SK-N-SH (cell line): Measurements from ENCODE around the gene RBM10.

ENCODE experiments used
- CTCF ChIP-seq: fragments of 200-600 bp; sonication (generic); IDR thresholded peaks from 2 replicates; pipeline ENCODE4 v1.6.1; 2017; ENCODE audit warnings: antibody characterized with exemption, mild to moderate bottlenecking, moderate library complexity
- MXI1 ChIP-seq: IDR thresholded peaks from 2 replicates; pipeline ENCODE4 v1.6.1; 2012; ENCODE audit warnings: mild to moderate bottlenecking, low read depth, low read length, improper control_type of control experiment
- SMC3 ChIP-seq: IDR thresholded peaks from 2 replicates; pipeline ENCODE4 v1.6.1; 2012; ENCODE audit warnings: low read depth, low read length, improper control_type of control experiment
- TCF12 ChIP-seq: IDR thresholded peaks from 2 replicates; pipeline ENCODE4 v1.4.0; 2012
- ZBTB33 ChIP-seq: IDR thresholded peaks from 2 replicates; pipeline ENCODE4 v1.4.0; 2012; ENCODE audit warnings: low read depth, borderline replicate concordance
- TF ChIP-seq, protein P1 (sequence below): IDR thresholded peaks from 2 replicates; pipeline ENCODE4 v1.4.0; 2012; ENCODE audit warnings: low read depth

DNA sequence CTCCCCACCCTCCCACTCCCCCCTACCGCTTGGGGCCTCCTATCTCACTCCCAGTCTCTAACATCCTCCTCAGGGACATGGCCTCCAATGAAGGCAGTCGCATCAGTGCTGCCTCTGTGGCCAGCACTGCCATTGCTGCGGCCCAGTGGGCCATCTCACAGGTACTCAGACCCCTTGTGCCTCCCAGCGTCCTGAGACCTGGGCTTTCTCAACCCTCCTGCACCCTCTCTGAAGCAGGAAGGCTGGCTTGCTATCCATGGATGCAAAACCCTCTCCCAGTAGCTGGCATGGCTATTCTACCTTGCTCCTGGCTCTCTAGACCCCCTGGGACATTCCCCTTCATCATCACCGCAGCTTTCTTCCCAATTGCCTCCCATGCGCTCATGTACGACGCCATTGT is 35.3 kb downstream of the RBM10 start:
- TF ChIP-seq CTCF (no peak), TCF12 (no peak), MXI1 (no peak), ZBTB33 (no peak), SMC3 (no peak)
- TF ChIP-seq, protein P1, sequence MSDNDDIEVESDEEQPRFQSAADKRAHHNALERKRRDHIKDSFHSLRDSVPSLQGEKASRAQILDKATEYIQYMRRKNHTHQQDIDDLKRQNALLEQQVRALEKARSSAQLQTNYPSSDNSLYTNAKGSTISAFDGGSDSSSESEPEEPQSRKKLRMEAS: no peak
